Measurements from ENCODE around the gene PRKG1.

PRKG1 gene

DNA sequence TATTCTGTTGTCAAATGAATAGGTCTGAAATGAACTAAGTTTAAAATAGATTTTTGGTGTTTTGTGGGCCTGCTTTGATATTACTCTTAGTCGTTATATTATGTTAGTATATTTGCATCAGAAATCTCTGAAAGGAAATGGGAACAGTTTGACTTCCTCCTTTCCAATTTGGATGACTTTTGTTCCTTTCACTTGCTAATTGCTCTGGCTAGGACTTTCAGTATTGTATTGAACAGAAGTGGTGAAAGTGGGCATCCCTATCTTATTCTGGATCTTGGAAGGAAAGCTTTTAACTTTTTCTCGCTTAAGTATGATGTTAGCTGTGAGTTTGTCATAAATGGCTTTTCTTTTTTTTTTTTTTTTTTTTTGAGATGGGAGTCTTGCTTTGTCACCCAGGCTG is 966.2 kb downstream of the PRKG1 start:
- DNase-seq: no peak

DNA sequence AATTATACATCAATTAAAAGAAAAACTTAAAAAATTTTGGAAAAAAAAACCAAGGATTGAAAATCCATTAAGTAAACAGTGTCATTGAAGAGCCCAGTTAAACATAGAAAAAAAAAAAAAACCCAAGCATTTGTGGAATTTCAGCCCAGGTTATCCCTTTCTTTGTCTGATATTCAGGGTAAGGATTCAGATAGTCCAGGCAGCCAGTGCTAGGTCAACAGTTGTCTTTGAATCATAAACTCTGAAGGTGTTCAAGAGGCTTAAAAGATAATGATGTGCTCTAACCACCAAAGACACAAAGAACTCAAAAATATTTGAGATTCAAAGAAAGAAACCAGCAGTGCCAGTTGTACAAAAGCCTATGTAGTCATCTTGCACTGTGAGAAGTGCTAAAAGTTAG is 969.5 kb downstream of the PRKG1 start:
- no peak for DNase-seq

GRCh38 chr10:52048051-52048450 is 973.8 kb downstream of the PRKG1 start:
- no peak for DNase-seq

DNA sequence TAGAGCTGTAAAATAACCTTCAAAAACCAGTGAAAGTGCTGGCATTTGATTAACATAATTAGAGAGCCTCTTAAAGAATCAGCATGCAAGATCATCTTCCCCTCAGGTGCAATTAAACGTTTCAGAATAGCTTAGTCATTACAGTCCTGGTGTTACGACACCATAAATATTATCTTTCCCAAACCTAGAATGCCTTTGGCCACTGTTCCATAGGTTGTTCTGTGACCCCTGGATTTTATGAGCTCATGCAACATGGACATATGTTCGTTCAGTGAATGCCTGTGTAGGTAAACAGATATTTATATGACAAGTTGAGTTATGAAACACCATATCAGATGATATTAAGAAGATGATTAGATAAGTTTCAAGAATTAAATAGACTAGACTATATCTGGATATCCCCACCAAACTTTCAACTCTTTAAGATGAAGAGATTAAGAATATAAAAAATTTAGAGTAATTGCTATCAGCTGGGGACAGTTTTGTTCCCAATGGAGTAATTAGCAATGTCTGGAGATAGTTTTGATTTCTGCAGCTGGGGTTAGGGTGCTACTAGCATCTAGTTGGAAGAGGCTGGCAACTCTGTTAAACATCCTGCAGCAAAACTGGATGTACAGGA is 976.3 kb downstream of the PRKG1 start:
- DNase-seq: no peak

DNA sequence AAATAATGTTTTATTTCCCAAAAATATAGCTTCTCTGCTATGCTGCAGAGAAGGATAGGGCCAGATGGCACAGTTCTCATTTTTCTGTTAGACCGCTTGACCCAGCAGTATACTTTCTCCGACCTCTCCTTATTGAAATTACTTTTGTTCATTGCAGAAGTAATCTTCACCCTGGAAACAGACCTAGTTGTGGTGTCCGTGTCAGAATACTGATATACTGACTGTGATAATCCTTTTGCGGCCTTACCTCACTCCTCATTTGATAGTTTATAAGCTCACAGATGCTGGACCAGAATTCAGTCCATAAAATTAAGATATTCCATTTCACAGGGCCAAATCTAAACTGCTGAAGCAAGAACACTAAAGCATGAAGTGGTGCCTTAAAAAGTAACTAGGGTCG is 979.2 kb downstream of the PRKG1 start:
- DNase-seq: no peak

DNA sequence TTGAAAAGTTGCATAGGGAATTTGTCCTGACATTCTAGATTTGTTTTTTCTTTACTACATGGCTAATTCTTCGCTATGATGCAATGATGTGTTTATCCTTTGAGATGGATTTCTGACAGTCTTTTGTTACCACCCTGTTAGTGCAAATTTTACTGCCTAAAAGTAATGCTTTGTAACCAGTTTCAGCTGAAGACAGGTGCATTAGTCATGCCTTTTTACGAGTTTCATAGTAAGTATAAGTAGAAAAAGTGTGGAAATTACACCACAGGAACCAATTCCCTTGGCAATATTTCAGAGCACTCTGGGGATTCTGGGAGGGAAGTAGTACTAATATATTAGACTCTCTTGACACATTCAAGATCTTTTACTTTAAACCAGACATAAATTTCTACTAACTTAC is 982.0 kb downstream of the PRKG1 start:
- no peak for DNase-seq

DNA sequence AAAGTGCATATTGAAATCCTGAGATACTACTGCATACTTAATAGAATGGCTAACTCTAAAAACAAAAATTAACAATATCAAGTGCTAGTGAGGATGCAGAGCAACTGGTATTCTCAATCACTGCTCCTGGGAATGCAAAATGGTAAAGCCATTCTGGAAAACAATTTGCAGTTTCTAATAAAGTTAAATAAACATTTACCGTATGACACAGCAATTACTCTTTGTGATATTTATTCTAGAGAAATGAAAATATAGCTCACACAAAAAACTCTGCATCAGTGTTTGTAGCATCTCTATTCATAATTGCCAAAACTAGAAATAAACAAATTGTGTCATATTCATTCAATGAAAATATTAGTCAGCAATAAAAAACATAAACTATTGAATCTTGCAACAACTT is 984.8 kb downstream of the PRKG1 start:
- no peak for DNase-seq

DNA sequence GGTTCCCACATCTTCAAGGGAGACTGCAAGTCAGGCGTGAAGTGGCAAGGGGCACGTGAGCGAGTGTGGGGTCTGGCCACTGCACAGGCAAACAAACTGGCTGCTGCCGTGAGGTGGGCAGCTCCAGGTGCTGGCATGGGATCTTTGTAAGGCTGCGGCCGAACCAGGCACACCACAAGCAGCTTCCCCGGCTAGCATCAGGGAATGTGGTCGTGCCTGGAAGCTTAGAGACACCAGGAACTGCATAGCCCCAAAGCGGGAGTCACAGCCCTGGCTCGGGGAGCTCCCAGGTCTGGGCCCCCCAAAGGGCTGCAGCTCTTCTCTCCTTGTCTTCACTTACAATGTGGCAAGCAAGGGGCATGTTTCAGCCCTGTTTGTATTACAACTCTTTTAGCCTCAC is 988.9 kb downstream of the PRKG1 start:
- no peak for DNase-seq

DNA sequence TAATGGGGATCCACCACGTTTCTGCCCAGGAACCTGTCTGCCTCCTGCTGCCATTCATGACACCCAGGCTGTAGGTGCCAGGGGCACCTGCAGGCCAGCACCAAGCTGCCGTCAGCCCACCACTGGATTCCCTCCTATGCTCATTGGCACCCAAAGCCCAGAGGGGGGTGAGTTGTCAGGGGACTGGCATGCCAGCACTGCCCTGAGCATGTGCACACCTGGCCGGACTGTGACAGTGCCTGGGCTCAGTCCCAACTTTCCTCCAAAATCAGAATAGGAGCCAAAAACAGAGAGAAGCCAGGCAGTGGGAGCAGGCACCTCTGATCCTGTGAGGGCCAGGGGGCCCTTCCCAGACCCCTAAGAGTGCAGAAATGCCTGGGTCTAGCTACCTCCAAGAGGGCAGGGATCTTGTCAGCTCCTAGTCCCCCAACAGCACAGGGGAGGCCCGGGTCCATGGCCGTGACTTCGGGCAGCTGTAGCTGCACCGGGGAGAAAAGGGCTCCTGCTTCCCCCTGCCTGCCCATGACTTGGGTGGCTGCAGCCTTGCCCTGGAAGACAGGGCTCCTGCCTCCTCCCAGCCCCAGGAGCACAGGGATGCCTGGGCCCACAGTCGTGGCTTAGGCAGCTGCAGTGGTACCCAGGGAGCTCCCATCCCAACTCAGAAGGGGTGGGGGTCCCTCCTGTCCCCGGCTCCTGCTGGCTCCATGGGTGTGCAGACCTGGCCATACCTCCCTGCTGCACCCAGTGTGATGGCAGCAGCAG is 990.0 kb downstream of the PRKG1 start:
- DNase-seq: no peak

GRCh38 chr10:52066383-52066782 is 992.1 kb downstream of the PRKG1 start:
- DNase-seq: no peak

DNA sequence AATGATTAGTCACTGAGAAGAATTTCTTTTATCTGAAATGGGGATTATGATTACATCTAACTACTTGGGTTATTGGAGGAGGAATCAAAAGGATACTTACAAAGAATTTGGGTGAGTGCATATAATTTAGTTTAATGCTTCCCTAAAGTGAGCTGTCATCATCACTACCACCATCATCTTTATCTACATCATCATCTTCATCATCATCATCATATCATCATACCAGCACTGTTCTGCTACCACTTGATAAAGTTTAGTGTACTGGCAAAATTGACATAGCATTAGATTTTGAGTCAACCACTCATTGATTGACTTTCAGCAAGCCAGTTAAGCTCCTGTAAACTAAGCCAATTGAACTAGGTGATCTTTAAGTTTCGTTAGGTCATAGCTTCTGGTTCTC is 994.2 kb downstream of the PRKG1 start:
- DNase-seq: no peak

- no peak for DNase-seq
Observed at GRCh38 chr10:52071814-52072213, 997.5 kb downstream of the PRKG1 start.

DNA sequence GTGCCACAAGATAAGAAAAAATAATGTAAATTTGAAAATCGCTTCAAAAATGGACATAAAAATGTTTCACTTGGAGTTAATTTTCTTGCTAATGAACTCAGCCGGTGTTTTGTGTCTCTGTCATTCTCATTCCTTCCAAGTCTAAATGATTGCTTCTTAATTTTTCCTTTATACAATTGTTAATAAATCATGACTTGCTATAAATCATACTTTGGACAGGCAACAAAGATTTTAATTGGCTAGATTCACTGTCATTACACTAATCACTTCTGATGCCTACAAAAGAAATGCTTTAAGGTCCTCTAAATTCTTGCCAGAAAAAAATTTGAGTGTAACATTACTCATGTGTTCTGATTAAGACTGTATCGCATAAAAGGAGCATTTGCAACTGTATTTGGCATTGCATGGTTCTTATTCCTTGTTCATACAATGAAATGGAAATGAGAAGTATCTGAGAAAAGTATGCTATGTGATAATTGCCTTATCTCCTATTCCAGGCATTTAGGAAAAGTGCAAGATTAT is 1000.3 kb downstream of the PRKG1 start:
- no peak for DNase-seq

GRCh38 chr10:52077814-52078213 is 1003.5 kb downstream of the PRKG1 start:
- no peak for DNase-seq

GRCh38 chr10:52078397-52078937 is 1004.2 kb downstream of the PRKG1 start:
- DNase-seq: no peak

DNA sequence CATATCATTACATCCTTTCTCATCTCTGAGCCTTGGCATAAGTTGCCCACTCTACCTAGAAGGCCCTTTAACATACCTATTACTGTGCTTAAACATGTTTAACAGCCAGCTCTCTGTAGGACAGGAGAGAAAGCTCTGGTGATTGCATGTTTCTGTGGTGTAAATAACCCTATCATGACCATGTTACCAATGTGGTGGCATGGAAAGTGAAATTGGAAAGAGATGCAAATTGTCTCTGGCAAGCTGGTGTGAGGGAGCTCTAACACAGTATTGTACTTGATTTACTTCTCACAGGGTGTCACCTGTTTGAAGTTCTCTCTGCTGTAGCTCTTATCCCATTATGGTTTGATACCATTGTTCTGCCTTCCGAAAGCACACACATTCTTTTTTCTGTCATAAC is 1008.0 kb downstream of the PRKG1 start:
- no peak for DNase-seq

DNA sequence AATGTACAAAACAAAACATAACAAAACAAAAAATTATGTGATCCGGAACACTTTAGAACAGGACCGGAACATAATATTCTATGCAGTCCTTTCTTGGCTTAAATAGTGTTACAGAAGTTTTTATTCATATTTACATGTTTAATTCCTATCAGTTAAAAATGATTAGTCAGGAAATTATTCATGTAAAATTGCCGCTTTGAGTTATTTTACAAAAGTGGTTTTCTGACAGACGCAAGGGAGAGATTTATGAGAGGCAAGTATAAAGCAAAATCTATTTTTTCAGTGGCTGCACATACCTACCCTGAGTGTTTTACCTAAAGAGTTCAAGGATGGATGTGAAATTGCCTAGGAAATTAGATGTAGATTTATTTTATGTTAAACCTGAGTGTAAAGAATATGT is 1009.1 kb downstream of the PRKG1 start:
- DNase-seq: no peak

DNA sequence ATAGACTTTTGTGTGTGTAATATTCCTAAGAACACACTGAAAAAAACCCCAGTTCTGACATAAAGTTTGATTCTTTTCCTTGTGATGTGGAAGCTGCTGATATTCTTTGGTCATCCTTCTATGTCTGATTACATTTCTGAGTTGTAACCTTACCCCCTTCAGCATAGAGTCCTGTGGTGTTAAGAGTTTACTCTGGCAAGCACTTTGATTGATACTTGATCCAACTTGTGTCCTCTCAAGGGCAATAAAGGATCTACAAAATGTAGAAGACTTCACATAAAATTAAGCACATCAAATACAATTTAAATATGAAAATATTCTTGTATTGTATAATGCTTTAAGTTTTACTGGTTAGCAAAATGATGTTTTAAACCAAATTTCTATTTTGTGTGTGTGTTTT is 1018.1 kb downstream of the PRKG1 start:
- DNase-seq: no peak

DNA sequence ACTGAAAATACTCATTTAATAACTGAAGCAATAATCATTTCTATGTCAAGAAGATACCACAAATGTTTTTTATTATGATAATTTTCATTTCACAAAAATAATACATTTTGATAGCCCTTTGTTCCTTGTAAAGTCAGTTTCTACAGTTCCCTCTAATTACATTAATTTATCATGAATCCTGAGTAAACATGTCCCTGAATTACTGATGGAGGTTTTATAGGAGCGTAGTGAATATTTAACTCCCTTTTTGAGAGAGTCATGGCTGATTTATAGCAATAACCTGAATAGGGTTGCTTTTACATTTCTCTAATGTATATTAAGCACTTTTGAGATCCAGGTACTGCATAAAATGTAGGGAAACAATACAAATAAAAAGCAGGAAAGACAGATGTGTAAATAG is 1023.8 kb downstream of the PRKG1 start:
- no peak for DNase-seq

DNA sequence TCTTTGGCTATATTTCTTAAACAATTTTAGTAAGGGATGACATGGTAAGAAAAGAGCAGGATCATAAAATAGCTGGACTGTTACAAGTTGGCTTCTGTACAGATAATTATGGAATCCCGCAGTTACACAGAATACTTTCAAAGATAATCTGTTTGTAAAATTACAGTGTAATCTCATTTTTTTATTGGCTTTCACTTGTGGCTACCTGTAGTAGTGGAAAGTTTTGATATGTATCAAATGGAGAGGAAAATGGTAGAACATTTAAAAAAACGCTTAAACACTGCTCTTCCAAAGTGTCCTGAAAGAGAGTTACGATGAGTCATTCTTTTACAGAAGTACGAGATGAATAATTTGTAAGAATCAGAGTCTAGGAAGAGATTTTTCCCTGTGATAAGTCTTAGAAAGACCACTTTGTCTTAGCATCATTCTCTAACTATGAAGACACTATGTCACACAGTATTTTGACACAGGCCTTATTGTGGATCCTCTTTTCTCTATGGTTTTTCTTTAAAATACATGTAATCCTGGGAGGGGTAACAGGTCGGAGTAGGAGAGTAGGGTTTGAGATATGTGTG is 1024.8 kb downstream of the PRKG1 start:
- DNase-seq: no peak

DNA sequence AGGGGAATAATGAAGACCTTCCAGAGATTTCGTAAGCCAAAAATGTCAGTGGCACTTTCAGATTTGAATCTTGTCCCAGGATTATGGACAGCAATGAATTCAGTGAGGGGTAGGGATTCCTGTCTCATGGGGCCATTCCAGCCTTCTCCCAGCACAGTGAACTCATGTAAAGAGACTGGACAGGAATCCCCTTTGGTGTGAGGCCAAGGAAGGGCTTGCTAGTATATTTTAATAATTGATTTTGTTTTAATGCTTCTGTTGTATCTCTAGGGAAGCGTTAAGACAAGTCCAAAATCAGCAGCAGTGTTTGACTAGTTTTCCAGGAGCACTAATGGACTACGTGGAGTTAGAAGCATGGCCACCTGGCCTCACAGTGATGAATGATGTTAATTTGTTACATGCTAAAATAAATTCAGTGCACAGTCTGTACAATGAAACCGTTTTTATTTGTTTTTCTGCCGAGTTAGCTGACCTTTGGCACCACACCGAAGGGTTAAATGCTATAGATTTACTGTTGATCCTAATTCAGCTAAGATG is 1025.8 kb downstream of the PRKG1 start:
- no peak for DNase-seq

- DNase-seq: no peak
Observed at GRCh38 chr10:52105301-52105700, 1031.0 kb downstream of the PRKG1 start.

GRCh38 chr10:52106011-52106410 is 1031.7 kb downstream of the PRKG1 start:
- no peak for DNase-seq

DNA sequence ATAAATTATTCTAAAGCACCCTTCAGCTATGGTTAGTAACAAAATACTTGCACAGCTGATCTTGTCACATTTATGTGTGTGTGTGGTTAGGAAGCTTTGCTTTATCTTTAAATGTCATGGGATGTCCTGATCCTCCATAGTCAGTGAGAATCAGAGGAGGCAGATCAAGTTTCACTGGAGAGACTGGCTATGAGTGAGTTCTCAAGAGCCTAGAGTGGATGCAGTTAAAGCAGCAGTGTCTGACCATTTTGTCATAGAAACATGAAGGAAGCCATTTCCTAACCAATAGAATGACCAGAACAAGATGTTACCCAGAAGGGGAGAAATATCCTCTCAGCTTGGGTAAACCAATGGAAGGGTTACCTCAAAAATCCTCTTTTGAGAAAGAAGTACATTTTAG is 1032.6 kb downstream of the PRKG1 start:
- DNase-seq: no peak
